B cell (primary cell): ENCODE data around the gene HMX2.

Experiments
- CTCF ChIP-seq: fragments of 200-600 bp; IDR thresholded peaks from one replicate; pipeline ENCODE4 v1.8.0; 2022; ENCODE audit warnings: antibody characterized with exemption, mild to moderate bottlenecking
- EZH2 ChIP-seq: IDR thresholded peaks from 2 replicates; pipeline ENCODE4 v1.6.1; 2012; ENCODE audit warnings: borderline replicate concordance, low read depth, mild to moderate bottlenecking, moderate library complexity, low read length; ENCODE audit not compliant: insufficient read depth, poor library complexity, severe bottlenecking

- TF ChIP-seq CTCF (no peak), EZH2 (no peak)
These were observed 5.9 kb upstream of the HMX2 start for GRCh38 chr10:123141791-123142700.
